NCI-H526 treated with DMSO at 0.1 percent for 48 hours (cell line): ENCODE results near the gene LRP10.
A peak's percentile ranks its signal among the peaks of the same experiment; 100 is the strongest.

Source experiments
- DNase-seq: peaks from one replicate; lab custom pipeline; 2025; lab: John Stamatoyannopoulos, UW

The LRP10 gene

GRCh38 chr14:22865424-22866405 lies 5.8 kb upstream of the LRP10 start:
- DNase-seq: no peak

GRCh38 chr14:22866874-22867273 lies 4.7 kb upstream of the LRP10 start:
- no peak for DNase-seq

- DNase-seq: no peak
These were observed 723 bp upstream of the LRP10 start for GRCh38 chr14:22870811-22871223.

GRCh38 chr14:22872033-22872832 lies 693 bp downstream of the LRP10 start:
- DNase-seq: peak; percentile 63

- no peak for DNase-seq
These were observed 1.4 kb downstream of the LRP10 start for GRCh38 chr14:22872833-22873520.

- DNase-seq: no peak
These were observed 3.6 kb downstream of the LRP10 start for GRCh38 chr14:22875003-22875747.

- DNase-seq: no peak
These were observed 4.3 kb downstream of the LRP10 start for GRCh38 chr14:22875748-22876319.

- no peak for DNase-seq
These were observed 5.5 kb downstream of the LRP10 start for GRCh38 chr14:22877000-22877501.

GRCh38 chr14:22878271-22879246 lies 7.0 kb downstream of the LRP10 start:
- DNase-seq: no peak

GRCh38 chr14:22882064-22882463 lies 10.5 kb downstream of the LRP10 start:
- DNase-seq: no peak

GRCh38 chr14:22882529-22883172 lies 11.1 kb downstream of the LRP10 start:
- no peak for DNase-seq

- no peak for DNase-seq
These were observed 11.8 kb downstream of the LRP10 start, which contains the start of gene REM2 for GRCh38 chr14:22883173-22883976. Gene REM2, plus strand, starts transcription at chr14:22883222. Its CDS starts 66 bp downstream, at chr14:22883288.

- no peak for DNase-seq
These were observed 12.7 kb downstream of the LRP10 start for GRCh38 chr14:22884076-22884737.

GRCh38 chr14:22884738-22885523 lies 13.4 kb downstream of the LRP10 start:
- no peak for DNase-seq

GRCh38 chr14:22885975-22886374 lies 14.4 kb downstream of the LRP10 start:
- DNase-seq: no peak

GRCh38 chr14:22886500-22887259 lies 15.1 kb downstream of the LRP10 start:
- DNase-seq: peak; percentile 67
